ENCODE measurements around the gene ZPLD1.

The ZPLD1 gene

GRCh38 chr3:102471001-102471400, 36.2 kb downstream of the ZPLD1 start:
- no peak for DNase-seq

- no peak for DNase-seq
Measured at GRCh38 chr3:102471491-102471890, 36.7 kb downstream of the ZPLD1 start.

DNA sequence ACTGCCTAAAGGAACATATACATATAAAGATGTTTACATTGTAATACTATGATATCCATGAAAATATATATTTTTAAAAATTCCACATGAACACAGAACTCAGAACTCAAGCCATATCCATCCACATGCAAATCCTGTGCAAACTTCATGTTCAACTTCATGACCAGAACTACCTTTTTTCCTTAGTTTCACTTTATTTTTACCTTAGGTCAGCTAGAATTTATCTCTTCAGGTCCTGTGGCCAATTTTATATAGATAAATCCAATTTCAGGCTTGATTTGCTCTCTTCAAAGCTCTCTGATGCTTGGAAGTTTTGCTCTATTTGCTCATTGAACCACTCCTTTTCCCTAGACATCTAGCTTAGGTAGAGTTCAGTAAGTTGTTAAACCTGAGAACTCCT, 38.8 kb downstream of the ZPLD1 start:
- no peak for DNase-seq

- no peak for DNase-seq
Measured at GRCh38 chr3:102474207-102474606, 39.4 kb downstream of the ZPLD1 start.

GRCh38 chr3:102476198-102476597, 41.4 kb downstream of the ZPLD1 start:
- DNase-seq: no peak

DNA sequence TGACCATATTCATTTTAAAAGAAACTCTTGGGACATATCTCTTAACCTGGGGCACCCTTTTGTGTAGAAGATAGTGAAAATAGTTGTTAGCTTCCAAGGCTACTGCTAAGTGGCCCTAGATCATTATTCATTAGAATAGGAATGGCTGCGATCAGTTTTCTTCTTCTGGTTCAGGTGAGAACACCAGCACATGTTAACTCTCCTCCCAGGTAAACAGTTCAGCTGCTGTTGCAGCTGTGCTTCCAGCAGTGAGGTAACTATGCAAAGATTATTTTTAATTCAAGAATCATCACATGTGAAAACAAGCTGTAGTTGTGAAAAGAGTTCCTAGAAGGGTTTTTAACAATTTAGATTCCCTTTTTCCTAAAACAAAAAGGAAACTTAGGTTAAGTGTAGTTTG, 43.3 kb downstream of the ZPLD1 start:
- DNase-seq: no peak

DNA sequence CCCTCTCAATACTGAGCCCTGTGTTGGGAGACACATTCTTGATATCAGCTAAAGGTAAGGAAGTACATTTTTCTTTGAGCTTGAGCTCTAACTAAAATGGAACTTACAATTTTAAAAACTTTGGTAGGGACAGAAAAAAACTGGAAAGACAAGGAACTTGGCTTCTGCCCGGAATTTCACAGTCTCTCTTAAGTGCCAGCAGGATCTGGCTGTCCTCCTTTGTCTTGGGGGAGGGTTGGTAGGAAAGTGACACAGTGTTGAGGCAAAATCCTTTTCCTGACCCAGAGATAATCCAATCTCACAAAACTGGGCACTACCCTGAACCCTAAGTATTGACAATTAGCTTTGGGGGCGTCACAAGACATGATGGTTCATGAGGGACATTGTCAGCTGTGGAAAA, 45.3 kb downstream of the ZPLD1 start:
- no peak for DNase-seq

- DNase-seq: no peak
Measured at GRCh38 chr3:102481050-102481449, 46.2 kb downstream of the ZPLD1 start.

- DNase-seq: no peak
Measured at GRCh38 chr3:102483556-102483955, 48.7 kb downstream of the ZPLD1 start.

GRCh38 chr3:102484363-102484762, 49.5 kb downstream of the ZPLD1 start:
- no peak for DNase-seq

- no peak for DNase-seq
Measured at GRCh38 chr3:102485701-102486100, 50.9 kb downstream of the ZPLD1 start.

DNA sequence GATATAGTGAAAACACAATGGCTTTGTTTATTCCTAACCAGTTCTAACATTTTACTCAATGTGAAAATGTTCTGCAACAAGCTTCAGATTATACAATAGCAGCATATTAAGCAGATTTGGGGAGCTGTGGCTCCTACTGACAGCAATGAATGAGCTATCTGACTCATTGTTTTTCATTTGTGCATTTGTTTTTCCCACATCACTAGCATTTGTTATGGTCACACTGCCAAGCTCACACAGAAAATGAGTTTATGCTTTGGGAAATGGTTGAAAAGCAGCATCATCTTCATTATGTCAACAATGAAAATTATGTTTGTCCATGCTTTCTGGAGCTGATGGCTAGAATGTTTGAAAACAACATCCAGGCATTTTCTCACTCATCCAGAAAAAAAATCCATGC, 53.5 kb downstream of the ZPLD1 start:
- no peak for DNase-seq

DNA sequence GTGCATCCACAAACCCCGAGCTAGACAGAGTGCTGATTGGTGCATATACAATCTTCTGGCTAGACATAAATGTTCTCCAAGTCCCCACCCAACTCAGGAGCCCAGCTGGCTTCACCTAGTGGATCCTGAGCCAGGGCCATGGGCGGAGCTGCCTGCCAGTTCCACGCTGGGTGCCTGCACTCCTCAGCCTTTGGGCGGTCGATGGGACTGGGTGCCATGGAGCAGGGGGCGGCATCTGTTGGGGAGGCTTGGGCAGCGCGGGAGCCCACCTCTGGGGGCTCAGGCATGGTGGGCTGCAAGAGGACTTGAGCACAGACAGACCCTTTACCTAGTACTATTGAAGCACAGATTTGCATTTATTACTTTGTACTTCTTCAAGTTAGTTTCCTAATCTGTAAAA, 57.5 kb downstream of the ZPLD1 start:
- DNase-seq: no peak

DNA sequence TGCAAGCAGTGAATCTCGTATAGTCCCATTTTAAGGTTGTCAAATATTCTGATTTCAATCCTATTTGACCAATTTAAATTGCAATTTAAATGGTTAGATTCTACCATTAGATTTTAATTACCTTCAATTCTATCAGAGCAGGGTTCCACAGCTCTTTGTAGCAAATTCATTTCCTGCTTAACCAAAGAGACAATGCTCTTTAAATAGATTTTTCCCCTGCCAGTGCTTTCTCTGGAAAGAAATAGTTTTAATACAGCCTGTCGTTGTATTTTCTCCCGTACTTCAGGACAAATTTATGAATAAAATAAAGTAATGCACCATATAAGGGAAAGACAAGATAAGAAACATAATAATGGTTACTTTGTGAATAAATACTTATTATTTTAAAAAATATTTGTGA, 62.8 kb downstream of the ZPLD1 start:
- no peak for DNase-seq

GRCh38 chr3:102505542-102505941, 70.7 kb downstream of the ZPLD1 start:
- no peak for DNase-seq

GRCh38 chr3:102510663-102511062, 75.8 kb downstream of the ZPLD1 start:
- no peak for DNase-seq

DNA sequence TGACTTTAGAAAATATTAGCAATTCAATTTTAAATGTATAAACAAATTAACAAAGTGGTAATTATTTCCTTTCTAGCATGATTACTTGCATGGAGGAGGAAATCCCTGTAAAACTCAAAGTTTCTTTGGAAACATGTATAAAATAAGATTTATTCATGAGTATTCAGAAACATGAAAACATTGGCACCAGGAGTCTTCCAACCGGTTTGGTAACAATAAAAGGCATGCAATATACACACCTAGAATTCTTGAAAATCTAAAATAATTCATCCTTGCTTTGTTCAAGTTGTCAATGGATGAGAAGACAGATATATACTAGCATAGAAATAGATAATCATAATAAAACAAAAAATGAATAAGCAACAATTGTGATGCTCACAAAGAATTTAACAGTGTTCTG, 76.4 kb downstream of the ZPLD1 start:
- no peak for DNase-seq

- no peak for DNase-seq
Measured at GRCh38 chr3:102511639-102512038, 76.8 kb downstream of the ZPLD1 start.

DNA sequence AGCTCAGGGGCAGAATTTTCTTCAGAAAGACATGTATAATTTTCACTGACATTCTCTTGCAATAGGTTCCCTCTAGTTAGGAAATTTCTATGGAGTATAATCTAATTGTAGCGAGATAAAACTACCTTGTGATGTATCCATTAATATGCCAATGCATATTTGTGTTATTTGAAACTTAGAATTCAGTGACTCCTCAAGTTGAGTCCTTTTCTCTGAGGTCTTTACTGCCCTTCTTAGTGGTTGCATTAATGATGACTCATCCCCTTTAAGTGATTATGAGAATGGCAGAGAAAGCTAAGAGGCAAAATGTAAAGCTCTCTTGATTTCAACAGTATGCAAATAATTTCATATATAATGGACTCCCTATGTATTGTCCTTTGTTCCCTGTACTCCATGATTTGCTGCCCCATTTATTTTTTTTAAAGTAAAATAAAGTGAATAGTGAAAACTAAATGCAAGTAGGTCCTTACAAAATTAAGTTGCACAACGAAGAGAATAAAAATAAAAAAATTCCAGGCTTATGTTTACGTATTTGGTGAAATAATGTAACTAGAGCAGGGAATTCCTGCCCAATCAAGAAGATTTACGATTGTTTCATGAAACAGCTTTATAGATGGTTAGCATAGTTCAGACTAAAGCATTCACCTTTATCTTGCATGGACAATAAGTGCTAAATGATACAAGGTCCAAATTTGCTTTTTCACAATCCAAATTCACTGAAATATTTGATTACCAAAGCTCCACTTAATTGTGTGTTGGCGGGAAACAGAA, 78.1 kb downstream of the ZPLD1 start:
- DNase-seq: no peak

GRCh38 chr3:102514241-102514640, 79.4 kb downstream of the ZPLD1 start:
- DNase-seq: no peak

DNA sequence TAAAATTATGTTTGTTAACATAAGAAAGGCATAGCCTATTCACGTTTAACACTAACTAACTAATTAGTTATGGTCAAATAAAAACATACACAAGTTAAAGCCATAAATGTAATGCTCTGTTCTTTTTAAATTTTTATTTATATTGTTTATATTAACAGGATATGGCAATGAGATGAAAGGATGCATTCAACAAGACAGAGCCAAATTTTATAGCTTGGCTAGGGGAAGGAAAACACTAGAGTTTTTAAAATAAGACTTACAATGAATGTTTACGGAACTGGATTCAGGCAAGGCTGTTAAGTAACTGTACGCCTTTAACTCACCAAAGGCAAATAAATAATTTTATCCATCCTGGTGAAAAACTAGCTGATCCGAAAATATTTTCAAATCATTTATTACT, 86.4 kb downstream of the ZPLD1 start:
- DNase-seq: no peak

- no peak for DNase-seq
Measured at GRCh38 chr3:102525624-102526023, 90.8 kb downstream of the ZPLD1 start.

GRCh38 chr3:102526865-102527264, 92.0 kb downstream of the ZPLD1 start:
- DNase-seq: no peak

DNA sequence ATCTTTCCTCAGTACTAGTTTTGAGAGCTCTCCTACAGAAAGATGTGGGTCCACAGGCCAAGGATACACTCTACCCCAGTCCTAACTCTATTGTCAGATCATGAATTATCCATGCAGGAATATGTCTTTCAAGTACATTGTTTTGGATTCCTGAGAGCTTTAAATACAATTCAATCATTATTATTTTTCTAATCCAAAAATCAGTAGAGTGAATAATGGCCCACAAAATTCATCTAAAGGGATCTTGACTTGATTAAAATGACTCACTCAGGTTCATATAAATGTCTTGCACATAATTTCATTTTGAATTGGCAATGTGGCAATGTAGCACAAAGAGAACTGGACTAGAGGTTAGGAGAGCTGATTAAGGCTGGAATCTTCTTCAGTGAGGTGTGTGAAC, 93.9 kb downstream of the ZPLD1 start:
- DNase-seq: no peak
